NT2/D1 (cell line): ENCODE measurements around the gene CYP2C19.
A peak's percentile ranks its signal among the peaks of the same experiment; 100 is the strongest.

Source experiments
- DNase-seq: peaks from one replicate; pipeline ENCODE4 v3.0.0-alpha.2; 2011; ENCODE audit warnings: low read depth, low spot score
- H3K27me3 ChIP-seq: 2 replicates; pipeline ENCODE4 v1.6.0; 2011; ENCODE audit warnings: mild to moderate bottlenecking; ENCODE audit not compliant: insufficient read length, insufficient read depth
- H3K36me3 ChIP-seq: 2 replicates; pipeline ENCODE4 v1.6.1; 2011; ENCODE audit warnings: mild to moderate bottlenecking, low read length, mixed read lengths; ENCODE audit not compliant: insufficient read depth, insufficient read length
- H3K4me1 ChIP-seq: 2 replicates; pipeline ENCODE4 v1.5.1; 2011; ENCODE audit not compliant: insufficient read depth, insufficient read length
- H3K4me3 ChIP-seq: 2 replicates; pipeline ENCODE4 v1.5.1; 2011; ENCODE audit warnings: low read depth; ENCODE audit not compliant: insufficient read length
- H3K9ac ChIP-seq: 2 replicates; pipeline ENCODE4 v1.6.0; 2011; ENCODE audit warnings: low read depth; ENCODE audit not compliant: insufficient read length
- H3K9me3 ChIP-seq: 2 replicates; pipeline ENCODE4 v1.5.1; 2011; ENCODE audit warnings: mild to moderate bottlenecking, low read length; ENCODE audit not compliant: insufficient read depth
- SUZ12 ChIP-seq: IDR thresholded peaks from 2 replicates; pipeline ENCODE4 v1.6.1; 2011; ENCODE audit not compliant: insufficient read length, insufficient read depth; ENCODE audit errors: extremely low read depth
- YY1 ChIP-seq: IDR thresholded peaks from 2 replicates; pipeline ENCODE4 v1.6.1; 2011; ENCODE audit not compliant: insufficient read length, insufficient read depth
- ZNF274 ChIP-seq: IDR thresholded peaks from 2 replicates; pipeline ENCODE4 v1.6.1; 2011; ENCODE audit warnings: mild to moderate bottlenecking, low read depth, low read length

CYP2C19 gene

DNA sequence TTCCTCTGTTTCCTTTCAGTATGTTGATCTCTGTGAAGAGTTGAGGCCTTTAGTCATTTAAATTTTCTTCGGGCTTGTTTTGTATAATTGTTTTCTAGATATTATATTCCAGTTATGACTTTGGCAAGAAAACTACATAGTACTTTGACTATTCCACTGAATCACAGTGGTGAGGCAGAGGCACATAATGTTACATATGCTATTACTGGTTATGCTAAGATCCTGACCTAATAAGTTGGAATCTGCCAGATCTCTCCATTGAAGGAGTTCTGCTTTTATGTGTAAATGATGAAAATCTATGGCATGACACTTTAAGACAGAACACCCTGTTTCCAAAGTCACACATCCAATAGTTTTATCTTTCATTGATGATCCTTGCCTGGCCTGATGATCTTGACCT is 83.7 kb downstream of the CYP2C19 start:
- Histone ChIP-seq H3K9me3 (no peaks in the 10 kb centered on the region), H3K4me3 (no peak overlapping the region), H3K9ac (no peak overlapping the region), H3K36me3 (no peaks in the 10 kb centered on the region), H3K27me3 (no peaks in the 10 kb centered on the region), H3K4me1 (no peaks in the 10 kb centered on the region)
- DNase-seq, result no peak
- TF ChIP-seq SUZ12 (no peak), YY1 (no peak), ZNF274 (no peak)

DNA sequence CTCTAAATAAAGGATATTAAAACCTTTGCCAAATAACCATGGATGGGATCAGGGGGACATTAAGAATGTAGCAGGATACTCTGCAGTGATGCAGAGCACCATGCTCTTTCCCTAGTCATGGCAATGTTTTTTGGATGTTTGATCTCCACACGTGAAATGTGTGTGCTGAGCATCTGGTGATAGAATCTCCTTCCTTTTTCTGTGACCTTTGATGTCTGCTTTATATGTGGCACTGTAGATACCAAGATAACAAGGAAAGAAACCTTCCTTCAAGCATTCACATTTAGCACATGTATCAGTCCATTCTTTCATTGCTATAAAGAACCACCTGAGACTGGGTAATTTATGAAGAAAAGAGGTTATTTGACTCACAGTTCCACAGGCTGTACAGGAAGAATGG is 88.3 kb downstream of the CYP2C19 start:
- Histone ChIP-seq H3K27me3 (no peaks in the 10 kb centered on the region), H3K9me3 (no peaks in the 10 kb centered on the region), H3K9ac (no peak overlapping the region), H3K4me1 (no peaks in the 10 kb centered on the region), H3K36me3 (no peaks in the 10 kb centered on the region), H3K4me3 (no peak overlapping the region)
- no peak for TF ChIP-seq SUZ12
- TF ChIP-seq ZNF274, result no peak
- no peak for TF ChIP-seq YY1
- DNase-seq, result no peak

DNA sequence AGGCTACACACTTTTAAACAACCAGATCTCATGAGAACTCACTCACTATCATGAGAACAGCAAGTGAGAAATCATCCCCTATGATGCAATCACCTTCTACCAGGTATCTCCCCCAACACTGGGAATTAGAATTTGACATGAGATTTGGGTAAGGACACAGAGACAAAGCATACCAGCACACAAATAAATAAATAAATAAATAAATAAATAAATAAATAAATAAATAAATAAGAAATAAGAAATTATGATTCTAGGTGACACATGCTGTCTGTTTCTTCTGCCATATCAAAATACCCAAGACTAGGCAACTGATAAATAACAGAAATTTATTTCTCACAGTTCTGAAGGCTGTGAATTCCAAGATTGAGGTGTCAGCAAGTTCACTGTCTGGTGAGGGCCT is 88.8 kb downstream of the CYP2C19 start:
- no peaks in the 10 kb centered on the region for H3K4me1 ChIP-seq

DNA sequence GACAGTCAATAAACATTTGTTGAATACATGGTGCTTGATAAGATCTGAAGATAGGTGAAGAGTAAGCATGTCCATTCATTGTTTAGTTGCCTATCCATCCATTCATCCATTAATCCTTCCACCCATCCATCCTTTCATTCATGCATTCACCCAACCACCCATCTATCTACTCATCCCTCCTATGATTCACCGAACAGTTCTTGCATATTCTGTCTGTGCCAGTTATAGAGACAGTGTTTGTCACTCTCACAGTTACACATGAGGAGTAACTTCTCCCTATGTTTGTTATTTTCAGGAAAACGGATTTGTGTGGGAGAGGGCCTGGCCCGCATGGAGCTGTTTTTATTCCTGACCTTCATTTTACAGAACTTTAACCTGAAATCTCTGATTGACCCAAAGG is 90.0 kb downstream of the CYP2C19 start:
- no peaks in the 10 kb centered on the region for H3K27me3 ChIP-seq
- TF ChIP-seq ZNF274 (no peak), YY1 (no peak), SUZ12 (no peak)
- H3K4me1 ChIP-seq, result no peaks in the 10 kb centered on the region
- no peak overlapping the region for H3K4me3 ChIP-seq
- DNase-seq, result no peak
- H3K9me3 ChIP-seq, result no peaks in the 10 kb centered on the region
- H3K9ac ChIP-seq, result no peak overlapping the region
- no peaks in the 10 kb centered on the region for H3K36me3 ChIP-seq

More for the DNA sequence above, 88.8 kb downstream of the CYP2C19 start:
- Histone ChIP-seq H3K9me3 (no peaks in the 10 kb centered on the region), H3K9ac (no peak overlapping the region), H3K4me3 (no peak overlapping the region), H3K27me3 (no peaks in the 10 kb centered on the region), H3K36me3 (no peaks in the 10 kb centered on the region)
- DNase-seq, result no peak
- no peak for TF ChIP-seq SUZ12
- TF ChIP-seq YY1, result no peak
- no peak for TF ChIP-seq ZNF274

DNA sequence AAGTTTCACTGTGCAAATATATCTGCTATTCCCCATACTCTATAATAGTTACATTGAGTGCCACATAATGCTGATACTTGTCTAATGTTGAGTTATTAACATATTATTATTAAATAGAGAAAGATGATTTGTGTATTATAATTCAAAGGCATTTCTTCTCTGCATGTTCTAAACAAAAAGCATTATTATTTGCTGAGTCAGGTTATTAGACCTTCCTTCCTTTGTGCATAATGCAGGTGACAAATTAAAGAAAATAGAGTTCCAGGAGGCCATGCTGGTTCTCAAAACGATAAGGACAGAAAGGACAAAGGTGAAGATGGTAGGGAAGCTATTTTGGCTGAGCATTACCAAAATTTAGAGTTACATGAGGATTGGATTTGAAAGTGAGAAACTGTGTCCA is 90.6 kb downstream of the CYP2C19 start:
- no peaks in the 10 kb centered on the region for H3K27me3 ChIP-seq
- H3K4me1 ChIP-seq, result no peaks in the 10 kb centered on the region
- H3K9me3 ChIP-seq, result peaks cover 2% of the 10 kb centered on the region; the same call in 1 of the 2 replicates
- no peaks in the 10 kb centered on the region for H3K36me3 ChIP-seq
- DNase-seq, result no peak
- no peak for TF ChIP-seq SUZ12
- no peak for TF ChIP-seq ZNF274
- no peak for TF ChIP-seq YY1
- no peak overlapping the region for H3K4me3 ChIP-seq
- H3K9ac ChIP-seq, result no peak overlapping the region

DNA sequence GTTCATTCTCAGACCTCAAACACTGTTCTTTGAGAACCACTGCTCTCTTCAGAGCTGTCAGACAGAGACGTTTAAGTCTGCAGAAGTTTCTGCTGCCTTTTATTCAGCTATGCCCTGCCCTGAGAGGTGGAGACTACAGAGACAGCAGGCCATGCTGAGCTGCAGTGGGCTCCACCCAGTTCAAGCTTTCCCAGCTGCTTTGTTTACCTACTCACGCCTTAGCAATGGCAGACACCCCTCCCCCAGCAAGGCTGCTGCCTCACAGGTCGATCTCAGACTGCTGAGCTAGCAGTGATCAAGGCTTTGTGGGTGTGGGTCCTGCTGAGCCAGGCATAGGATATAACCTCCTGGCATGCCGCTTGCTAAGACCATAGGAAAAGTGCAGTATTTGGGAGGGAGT is 95.5 kb downstream of the CYP2C19 start:
- DNase-seq, result peak; percentile 56
- TF ChIP-seq ZNF274 (no peak), SUZ12 (no peak), YY1 (no peak)
- Histone ChIP-seq H3K27me3 (no peaks in the 10 kb centered on the region), H3K9me3 (peaks cover 4% of the 10 kb centered on the region; the same call in 1 of the 2 replicates), H3K4me3 (no peak overlapping the region), H3K4me1 (no peaks in the 10 kb centered on the region), H3K9ac (no peak overlapping the region), H3K36me3 (no peaks in the 10 kb centered on the region)

DNA sequence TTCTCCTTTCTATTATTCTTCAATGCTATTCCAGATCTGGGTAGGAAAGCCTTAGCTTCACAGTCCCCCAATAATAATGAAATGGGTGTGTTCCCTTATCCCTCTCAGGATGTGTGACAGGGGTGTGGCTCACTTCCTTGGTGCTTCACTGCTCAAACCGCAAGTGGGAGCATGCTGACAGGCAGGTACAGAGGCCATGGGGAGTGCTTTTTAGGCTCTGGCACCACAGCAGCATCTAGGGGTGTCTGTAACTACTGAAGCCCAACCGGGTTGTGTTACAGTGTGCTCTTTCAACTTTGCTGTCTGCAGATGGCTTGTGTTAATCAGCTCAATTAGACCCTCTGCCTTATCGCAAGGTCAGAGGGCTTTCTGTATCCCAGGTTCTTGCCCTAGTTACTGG is 96.6 kb downstream of the CYP2C19 start:
- Histone ChIP-seq H3K27me3 (no peaks in the 10 kb centered on the region), H3K4me3 (no peak overlapping the region), H3K4me1 (no peaks in the 10 kb centered on the region), H3K36me3 (no peaks in the 10 kb centered on the region), H3K9ac (no peak overlapping the region), H3K9me3 (peaks cover 4% of the 10 kb centered on the region; the same call in 1 of the 2 replicates)
- TF ChIP-seq SUZ12 (no peak), ZNF274 (no peak), YY1 (no peak)
- no peak for DNase-seq

DNA sequence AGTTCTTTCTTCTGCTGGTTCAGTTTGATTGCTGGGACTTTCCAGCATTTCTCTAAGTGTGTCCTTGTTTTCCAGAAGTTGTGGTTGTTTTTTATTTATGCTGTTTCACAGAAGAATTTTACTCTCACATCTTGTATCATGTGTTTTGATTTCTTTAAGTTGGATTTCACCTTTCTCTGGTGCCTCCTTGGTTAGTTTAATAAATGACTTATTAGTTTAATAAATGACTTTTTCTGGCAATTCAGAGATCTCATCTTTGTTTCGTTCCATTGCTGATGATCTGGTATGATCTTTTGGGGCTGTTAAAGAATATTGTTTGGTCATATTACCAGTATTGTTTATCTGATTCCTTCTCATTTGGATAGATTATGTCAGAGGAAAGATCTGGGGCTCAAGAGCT is 116.2 kb downstream of the CYP2C19 start:
- TF ChIP-seq YY1, result no peak
- no peaks in the 10 kb centered on the region for H3K36me3 ChIP-seq
- DNase-seq, result no peak
- no peaks in the 10 kb centered on the region for H3K27me3 ChIP-seq
- no peaks in the 10 kb centered on the region for H3K4me1 ChIP-seq
- no peak overlapping the region for H3K4me3 ChIP-seq
- H3K9ac ChIP-seq, result no peak overlapping the region
- no peaks in the 10 kb centered on the region for H3K9me3 ChIP-seq
